Measurements from ENCODE around the gene TRIM52. TPM values are rescaled to one million over a fixed set of nuclear protein-coding genes. Genes with fewer than 3 reads are reported as not detected.

Gene TRIM52
- total and polyA plus RNA-seq, 9 of the 15 experiments (the other 6 are each of a cell fraction or from before 2014, with no cell fraction given), result 3.3 to 21.9 (median 13.5) TPM

DNA sequence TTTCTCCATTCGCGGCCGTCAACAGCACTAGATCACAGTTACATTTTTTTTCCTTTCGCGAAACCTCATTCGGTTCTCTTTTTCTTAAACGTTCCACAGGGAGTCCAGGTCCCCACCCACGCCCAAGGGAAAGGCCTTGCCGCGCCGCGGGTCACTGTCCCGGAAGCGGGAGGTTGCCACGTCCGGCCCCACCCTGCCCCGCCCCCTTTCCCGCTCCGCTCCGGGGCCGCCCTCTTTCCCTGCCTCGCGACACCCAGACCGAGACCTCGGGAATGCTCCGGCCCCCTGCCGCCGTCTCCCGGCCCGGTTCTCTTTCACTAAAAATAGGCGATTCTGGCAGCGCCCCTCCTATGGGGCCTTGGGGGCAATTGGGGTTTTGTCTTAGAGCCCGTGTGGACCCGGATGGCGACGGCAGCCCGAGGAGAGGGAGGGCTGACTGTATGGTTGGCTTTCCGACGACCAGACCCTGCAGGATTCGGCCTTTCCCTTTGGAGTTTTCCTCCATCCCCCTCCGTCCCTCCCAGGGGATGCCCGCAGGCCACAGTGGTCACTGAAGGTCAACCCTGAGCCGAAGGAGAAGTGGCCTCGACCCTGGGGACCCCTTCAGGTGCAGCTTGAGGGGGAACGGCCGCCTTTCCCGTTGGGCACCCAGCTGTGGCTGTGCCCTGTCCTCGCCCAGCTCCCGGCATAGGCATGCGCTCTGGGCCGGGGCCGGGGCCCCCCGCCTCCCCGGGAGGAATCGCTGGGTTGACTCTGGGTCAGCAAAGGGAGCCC is 14.5 kb downstream of the TRIM52 start (continued):
- no peak for TF ChIP-seq KAT7 (CRISPR knock-in tag; IDR thresholded peaks at IDR 0.05; ENCODE audit: borderline replicate concordance)
- TF ChIP-seq STAT5B (CRISPR knock-in tag; IDR thresholded peaks at IDR 0.05), result no peak
- TF ChIP-seq DIDO1 (tag; IDR thresholded peaks at IDR 0.05; ENCODE audit: low read depth), result no peak
- peak; percentile 34; the same call in 1 of the 2 replicates for TF ChIP-seq NCOR1 (IDR thresholded peaks at IDR 0.05)
- no peak for TF ChIP-seq E2F4 (CRISPR knock-in tag; IDR thresholded peaks at IDR 0.05; ENCODE audit: low read depth)
- no peak for TF ChIP-seq ZBTB1 (CRISPR knock-in tag; IDR thresholded peaks at IDR 0.05; ENCODE audit: borderline replicate concordance, low read depth)
- TF ChIP-seq TBP (optimal IDR thresholded peaks at IDR 0.05; ENCODE audit: low read depth, low read length), result peak; percentile 61
- TF ChIP-seq SAFB2 (IDR thresholded peaks at IDR 0.05; ENCODE audit: borderline replicate concordance, low read depth, low read length, severe bottlenecking), result no peak
- peak; percentile 83 for TF ChIP-seq TAF1 (IDR thresholded peaks at IDR 0.05; ENCODE audit: control insufficient read depth, extremely low read depth, insufficient read depth, low read length, severe bottlenecking)
- peak; percentile 70 for TF ChIP-seq SMAD1 (IDR thresholded peaks at IDR 0.05; ENCODE audit: low read depth, low read length, partially characterized antibody)
- no peak for TF ChIP-seq ZFPM2 (CRISPR knock-in tag; IDR thresholded peaks at IDR 0.05)
- TF ChIP-seq ZNF695 (CRISPR knock-in tag; IDR thresholded peaks at IDR 0.05), result no peak
- TF ChIP-seq VEZF1 (CRISPR knock-in tag; IDR thresholded peaks at IDR 0.05), result peak; percentile 77; the same call in 1 of the 2 replicates
- TF ChIP-seq, protein P1, sequence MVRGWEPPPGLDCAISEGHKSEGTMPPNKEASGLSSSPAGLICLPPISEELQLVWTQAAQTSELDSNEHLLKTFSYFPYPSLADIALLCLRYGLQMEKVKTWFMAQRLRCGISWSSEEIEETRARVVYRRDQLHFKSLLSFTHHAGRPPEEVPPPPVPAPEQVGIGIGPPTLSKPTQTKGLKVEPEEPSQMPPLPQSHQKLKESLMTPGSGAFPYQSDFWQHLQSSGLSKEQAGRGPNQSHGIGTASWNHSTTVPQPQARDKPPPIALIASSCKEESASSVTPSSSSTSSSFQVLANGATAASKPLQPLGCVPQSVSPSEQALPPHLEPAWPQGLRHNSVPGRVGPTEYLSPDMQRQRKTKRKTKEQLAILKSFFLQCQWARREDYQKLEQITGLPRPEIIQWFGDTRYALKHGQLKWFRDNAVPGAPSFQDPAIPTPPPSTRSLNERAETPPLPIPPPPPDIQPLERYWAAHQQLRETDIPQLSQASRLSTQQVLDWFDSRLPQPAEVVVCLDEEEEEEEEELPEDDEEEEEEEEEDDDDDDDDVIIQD (CRISPR knock-in tag; IDR thresholded peaks at IDR 0.05), result no peak
- TF ChIP-seq ID3 (CRISPR knock-in tag; IDR thresholded peaks at IDR 0.05), result no peak
- TF ChIP-seq ID3 (tag; IDR thresholded peaks at IDR 0.05), result no peak
- no peak; the same call in 1 of the 2 replicates for TF ChIP-seq CBX1 (IDR thresholded peaks at IDR 0.05; ENCODE audit: low read depth)
- TF ChIP-seq ZNF551 (CRISPR knock-in tag; IDR thresholded peaks at IDR 0.05), result no peak
- no peak for TF ChIP-seq GTF2B (IDR thresholded peaks at IDR 0.05; ENCODE audit: extremely low read depth, insufficient read length)
- no peak for TF ChIP-seq KLF1 (tag; IDR thresholded peaks at IDR 0.05)
- no peak for TF ChIP-seq ZNF696 (CRISPR knock-in tag; conservative IDR thresholded peaks at IDR 0.05)
- no peak for TF ChIP-seq NCOA6 (IDR thresholded peaks at IDR 0.05)
- no peak for TF ChIP-seq TCF7 (IDR thresholded peaks at IDR 0.05; ENCODE audit: borderline replicate concordance)
- 0 out of 2 replicates have a peak, but pooled peaks have one; percentile 38 for TF ChIP-seq MBD2 (IDR thresholded peaks at IDR 0.05; ENCODE audit: borderline replicate concordance, low read depth)
